ENCODE results near the gene ABCA1.
"Not testable (repeated sequence)": the region's sequence is repeated elsewhere in the genome, so short reads cannot be mapped to it uniquely, and the experiment has no call there.

Gene ABCA1

DNA sequence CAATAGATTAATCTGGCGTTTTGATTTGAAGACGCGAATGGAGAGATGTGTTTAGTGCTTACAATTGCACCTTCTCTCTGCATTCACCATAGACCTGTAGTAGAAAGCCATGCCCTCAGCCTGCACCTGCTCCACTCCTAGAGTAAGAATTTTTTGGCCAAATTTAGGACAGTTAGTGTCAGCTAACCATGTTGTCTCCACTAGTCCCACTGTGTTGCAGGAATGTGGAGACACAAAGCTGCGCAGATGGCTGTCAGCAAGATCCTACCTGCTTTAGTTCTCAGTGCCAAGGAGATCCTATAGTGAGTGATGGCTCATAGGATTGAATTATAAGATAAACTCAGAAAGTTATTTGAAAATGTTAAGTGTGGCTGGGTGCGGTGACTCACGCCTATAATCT lies 35.1 kb upstream of the ABCA1 start:
- Histone ChIP-seq H3K4me3 (ENCODE audit: low read depth, low read length) (no peak overlapping the region), H3K27me3 (no peaks in the 10 kb centered on the region), H3K4me1 (peaks cover 6% of the 10 kb centered on the region), H3K9me3 (no peaks in the 10 kb centered on the region), H3K36me3 (no peaks in the 10 kb centered on the region)
- DNase-seq = no peak
- TF ChIP-seq, protein P1, sequence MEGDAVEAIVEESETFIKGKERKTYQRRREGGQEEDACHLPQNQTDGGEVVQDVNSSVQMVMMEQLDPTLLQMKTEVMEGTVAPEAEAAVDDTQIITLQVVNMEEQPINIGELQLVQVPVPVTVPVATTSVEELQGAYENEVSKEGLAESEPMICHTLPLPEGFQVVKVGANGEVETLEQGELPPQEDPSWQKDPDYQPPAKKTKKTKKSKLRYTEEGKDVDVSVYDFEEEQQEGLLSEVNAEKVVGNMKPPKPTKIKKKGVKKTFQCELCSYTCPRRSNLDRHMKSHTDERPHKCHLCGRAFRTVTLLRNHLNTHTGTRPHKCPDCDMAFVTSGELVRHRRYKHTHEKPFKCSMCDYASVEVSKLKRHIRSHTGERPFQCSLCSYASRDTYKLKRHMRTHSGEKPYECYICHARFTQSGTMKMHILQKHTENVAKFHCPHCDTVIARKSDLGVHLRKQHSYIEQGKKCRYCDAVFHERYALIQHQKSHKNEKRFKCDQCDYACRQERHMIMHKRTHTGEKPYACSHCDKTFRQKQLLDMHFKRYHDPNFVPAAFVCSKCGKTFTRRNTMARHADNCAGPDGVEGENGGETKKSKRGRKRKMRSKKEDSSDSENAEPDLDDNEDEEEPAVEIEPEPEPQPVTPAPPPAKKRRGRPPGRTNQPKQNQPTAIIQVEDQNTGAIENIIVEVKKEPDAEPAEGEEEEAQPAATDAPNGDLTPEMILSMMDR (IDR thresholded peaks at IDR 0.05; ENCODE audit: low read depth, low read length) = no peak

DNA sequence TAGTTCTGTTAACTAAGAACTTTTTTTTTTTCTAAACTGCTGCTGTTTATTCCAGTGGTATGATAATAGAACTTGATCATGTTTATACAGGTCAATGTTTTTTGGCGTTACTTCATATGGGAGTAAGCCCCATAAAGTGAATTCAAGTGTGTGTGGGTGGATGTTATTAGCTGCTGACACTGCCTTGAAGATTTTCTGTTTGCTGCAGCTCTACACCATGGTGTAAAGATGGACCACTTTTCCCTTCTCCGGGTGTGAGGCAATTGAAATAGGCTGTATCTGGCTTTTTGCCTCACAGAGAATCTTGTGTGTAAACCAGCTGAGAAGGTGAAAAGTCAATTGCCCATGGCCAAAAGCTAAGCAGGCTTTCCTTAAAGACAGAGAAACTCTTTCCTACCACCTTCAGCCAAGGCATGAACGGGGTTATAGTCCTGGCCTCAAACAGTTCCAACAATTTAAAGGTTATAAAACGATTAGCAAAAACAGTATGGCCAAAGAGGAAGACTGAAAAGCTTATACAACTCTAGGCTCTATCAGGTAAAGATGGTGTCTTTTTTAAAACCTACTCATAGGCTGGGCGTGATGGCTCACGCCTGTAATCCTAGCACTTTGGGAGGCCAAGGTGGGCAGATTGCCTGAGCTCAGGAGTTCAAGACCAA lies 33.9 kb upstream of the ABCA1 start:
- Histone ChIP-seq H3K4me1 (peaks cover 6% of the 10 kb centered on the region), H3K4me3 (ENCODE audit: low read depth, low read length) (no peak overlapping the region), H3K36me3 (no peaks in the 10 kb centered on the region), H3K9me3 (no peaks in the 10 kb centered on the region), H3K27me3 (no peaks in the 10 kb centered on the region)
- TF ChIP-seq, protein P1 (IDR thresholded peaks at IDR 0.05; ENCODE audit: low read depth, low read length) = no peak
- DNase-seq = no peak

DNA sequence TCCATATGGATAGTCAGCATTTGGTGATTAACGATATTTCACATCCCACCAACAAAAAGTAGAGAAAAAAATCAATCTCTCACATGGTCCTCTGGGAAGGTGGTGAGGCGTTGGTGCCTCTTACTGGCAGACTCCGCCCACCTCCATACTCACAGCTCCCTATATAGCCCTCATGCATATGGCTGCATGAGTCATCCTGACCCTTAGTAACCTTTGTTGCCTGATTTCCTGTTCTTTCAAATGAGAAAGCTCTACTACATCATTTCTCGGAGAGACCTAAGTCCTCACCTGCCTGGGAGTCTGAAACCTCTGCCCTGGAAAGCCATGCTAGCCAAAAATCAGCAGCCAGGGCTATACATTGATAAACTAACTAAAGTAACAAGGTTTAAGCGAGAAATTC lies 33.3 kb upstream of the ABCA1 start:
- Histone ChIP-seq H3K36me3 (no peaks in the 10 kb centered on the region), H3K4me1 (peaks cover 6% of the 10 kb centered on the region), H3K9me3 (no peaks in the 10 kb centered on the region), H3K27me3 (no peaks in the 10 kb centered on the region), H3K4me3 (ENCODE audit: low read depth, low read length) (no peak overlapping the region)
- TF ChIP-seq, protein P1 (IDR thresholded peaks at IDR 0.05; ENCODE audit: low read depth, low read length) = no peak
- DNase-seq = peak; percentile 55

DNA sequence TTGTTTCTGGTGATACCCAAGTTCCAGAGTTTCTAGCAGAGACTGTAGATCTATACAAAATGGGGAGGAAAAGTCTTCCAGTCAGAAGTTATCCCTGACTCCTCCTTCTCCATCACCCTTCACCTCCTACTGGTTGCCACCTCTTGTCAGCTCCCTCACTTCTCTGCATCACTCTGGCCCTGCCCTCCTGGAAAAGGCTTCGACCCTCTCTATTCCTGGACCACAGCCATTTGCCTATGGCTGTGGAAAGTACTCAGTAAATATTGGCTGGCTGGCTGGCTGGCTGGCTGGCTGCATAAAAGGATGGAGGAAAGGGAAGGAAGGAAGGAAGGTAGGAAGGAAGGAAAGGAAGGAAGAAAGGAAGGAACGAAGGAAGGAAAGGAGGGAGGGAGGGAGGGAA lies 32.7 kb upstream of the ABCA1 start:
- Histone ChIP-seq H3K36me3 (no peaks in the 10 kb centered on the region), H3K4me1 (peaks cover 6% of the 10 kb centered on the region), H3K4me3 (ENCODE audit: low read depth, low read length) (no peak overlapping the region), H3K9me3 (no peaks in the 10 kb centered on the region), H3K27me3 (no peaks in the 10 kb centered on the region)
- DNase-seq = no peak
- TF ChIP-seq, protein P1 (IDR thresholded peaks at IDR 0.05; ENCODE audit: low read depth, low read length) = no peak

DNA sequence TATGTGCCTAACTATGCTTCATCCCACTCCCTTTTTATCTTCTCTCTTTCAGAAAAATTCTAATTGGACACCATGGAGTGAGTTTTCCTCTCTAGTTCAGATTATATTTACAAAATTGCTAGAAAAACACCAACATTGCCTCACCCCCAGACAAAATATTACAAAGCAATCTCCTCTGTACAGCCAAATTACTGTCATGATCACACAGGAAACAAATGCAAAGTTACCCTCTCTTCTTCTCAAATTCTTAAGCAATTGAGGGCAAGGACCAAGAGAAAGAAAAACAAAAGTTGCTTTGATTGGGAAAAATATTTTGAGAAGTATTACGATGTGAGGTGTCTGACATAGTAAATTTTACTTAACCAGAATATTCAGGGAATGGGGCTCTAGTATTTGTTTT lies 30.8 kb upstream of the ABCA1 start:
- Histone ChIP-seq H3K4me3 (ENCODE audit: low read depth, low read length) (no peak overlapping the region), H3K36me3 (no peaks in the 10 kb centered on the region), H3K9me3 (no peaks in the 10 kb centered on the region), H3K27me3 (no peaks in the 10 kb centered on the region), H3K4me1 (peaks cover 6% of the 10 kb centered on the region)
- TF ChIP-seq, protein P1 (IDR thresholded peaks at IDR 0.05; ENCODE audit: low read depth, low read length) = no peak
- DNase-seq = no peak

DNA sequence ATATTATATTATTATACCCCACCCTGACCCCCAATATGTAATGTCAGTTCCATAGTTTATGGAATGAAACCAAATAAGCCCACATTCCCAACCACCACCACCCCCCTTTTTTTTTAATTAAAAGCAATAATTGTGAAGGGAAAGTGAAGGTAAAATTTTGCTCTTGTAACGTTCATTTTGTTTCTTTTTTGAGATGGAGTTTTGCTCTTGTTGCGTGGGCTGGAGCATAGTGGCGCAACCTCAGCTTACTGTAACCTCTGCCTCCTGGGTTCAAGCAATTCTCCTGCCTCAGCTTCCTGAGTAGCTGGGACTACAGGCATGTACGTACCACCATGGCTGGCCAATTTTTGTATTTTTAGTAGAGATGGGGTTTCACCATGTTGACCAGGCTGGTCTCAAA lies 30.1 kb upstream of the ABCA1 start:
- not testable (repeated sequence) for H3K27me3 ChIP-seq; H3K9me3 ChIP-seq; DNase-seq; H3K4me1 ChIP-seq; H3K36me3 ChIP-seq; H3K4me3 ChIP-seq (ENCODE audit: low read depth, low read length)

DNA sequence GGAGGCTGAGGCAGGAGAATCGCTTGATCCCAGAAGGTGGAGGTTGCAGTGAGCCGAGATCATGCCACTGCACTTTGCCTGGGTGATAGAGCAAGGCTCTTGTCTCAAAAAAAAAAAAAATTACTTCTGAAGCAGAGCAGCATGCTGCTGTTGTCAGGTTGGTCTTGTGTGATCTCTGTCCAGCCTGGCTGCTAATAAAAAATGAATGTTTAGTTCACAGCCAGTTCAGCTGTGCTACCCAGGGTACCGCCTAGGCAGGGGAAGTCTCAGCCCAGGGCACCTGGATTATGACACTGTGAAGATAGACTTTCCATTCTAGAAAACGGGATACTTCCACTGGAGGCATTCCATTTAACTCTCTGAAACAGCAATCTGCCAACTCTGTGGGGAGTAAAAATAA lies 23.5 kb upstream of the ABCA1 start:
- no peak for DNase-seq
- no peaks in the 10 kb centered on the region for H3K9me3 ChIP-seq
- H3K4me3 ChIP-seq (ENCODE audit: low read depth, low read length) = no peak overlapping the region
- no peaks in the 10 kb centered on the region for H3K4me1 ChIP-seq
- no peaks in the 10 kb centered on the region for H3K36me3 ChIP-seq
- TF ChIP-seq, protein P1 (IDR thresholded peaks at IDR 0.05; ENCODE audit: low read depth, low read length) = no peak
- no peaks in the 10 kb centered on the region for H3K27me3 ChIP-seq

All from BE2C (cell line).